AG20443 (cell line): Measurements from ENCODE around the gene CFAP58.
A peak's percentile ranks its signal among the peaks of the same experiment; 100 is the strongest.

Source experiments
- DNase-seq: peaks from one replicate; pipeline ENCODE4 v3.0.0; 2012; ENCODE audit warnings: low spot score, mixed read lengths

Gene CFAP58

GRCh38 chr10:104353325-104354048, at the start of gene CFAP58:
Gene CFAP58 (plus strand): TSS chr10:104353833. CDS start chr10:104353898, 65 bp downstream.
- DNase-seq = peak; percentile 92

- no peak for DNase-seq
Observed at GRCh38 chr10:104304356-104304745, 49.3 kb upstream of the CFAP58 start.

GRCh38 chr10:104304927-104305326, 48.7 kb upstream of the CFAP58 start:
- DNase-seq = no peak

GRCh38 chr10:104306897-104307296, 46.7 kb upstream of the CFAP58 start:
- DNase-seq = no peak

- DNase-seq = no peak
Observed at GRCh38 chr10:104307576-104308438, 45.8 kb upstream of the CFAP58 start.

- DNase-seq = no peak
Observed at GRCh38 chr10:104308439-104308903, 45.2 kb upstream of the CFAP58 start.

- peak; percentile 91 for DNase-seq
Observed at GRCh38 chr10:104309980-104310978, 43.4 kb upstream of the CFAP58 start.

GRCh38 chr10:104311184-104311720, 42.4 kb upstream of the CFAP58 start:
- no peak for DNase-seq

- no peak for DNase-seq
Observed at GRCh38 chr10:104314591-104315485, 38.8 kb upstream of the CFAP58 start.

GRCh38 chr10:104315486-104315921, 38.1 kb upstream of the CFAP58 start:
- no peak for DNase-seq

- DNase-seq = no peak
Observed at GRCh38 chr10:104316321-104317099, 37.1 kb upstream of the CFAP58 start.

- peak; percentile 78 for DNase-seq
Observed at GRCh38 chr10:104317269-104317710, 36.3 kb upstream of the CFAP58 start.

- DNase-seq = no peak
Observed at GRCh38 chr10:104317726-104318299, 35.8 kb upstream of the CFAP58 start.

GRCh38 chr10:104318326-104318725, 35.3 kb upstream of the CFAP58 start:
- DNase-seq = no peak

GRCh38 chr10:104318810-104319741, 34.6 kb upstream of the CFAP58 start:
- DNase-seq = no peak

- DNase-seq = no peak
Observed at GRCh38 chr10:104321226-104321625, 32.4 kb upstream of the CFAP58 start.

- DNase-seq = no peak
Observed at GRCh38 chr10:104321725-104322415, 31.8 kb upstream of the CFAP58 start.
